ENCODE measurements around the gene TMC1. TPM values are rescaled to one million over a fixed set of nuclear protein-coding genes. Genes with fewer than 3 reads are reported as not detected.

Gene TMC1
- total and polyA plus RNA-seq, 10 of the 15 experiments (the other 5 are each of a cell fraction or from before 2014, with no cell fraction given), result 0.06 to 0.94 (median 0.40) TPM; not detected in 1

DNA sequence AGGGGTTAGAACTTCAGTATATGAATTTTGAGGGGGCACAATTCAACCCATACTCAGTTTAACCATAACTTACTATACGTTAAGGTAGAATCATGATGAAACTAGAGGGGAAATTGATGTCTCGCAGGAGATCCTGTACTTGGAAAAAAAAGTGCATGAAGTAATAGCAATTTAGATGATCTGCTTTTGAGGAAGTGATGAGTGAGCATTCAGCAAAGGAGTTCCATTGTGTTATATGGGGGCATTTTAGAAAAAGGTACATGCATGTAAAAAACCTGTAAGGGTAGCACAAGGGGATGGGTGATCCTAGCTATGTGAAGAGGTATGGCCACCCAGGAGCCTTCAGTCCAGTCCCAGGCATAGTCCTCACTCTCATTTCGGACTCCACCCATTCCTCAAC, 14.8 kb upstream of the TMC1 start:
- WGBS (ENCODE audit: insufficient coverage, insufficient replicate concordance, low lambda C conversion rate, missing lambda C conversion rate), result 56% methylated on average over 3 of the region's 3 CpGs
- BruUV-seq (replicated peaks), result no TSS peak
- POLR2A ChIA-PET, result no interaction called here

DNA sequence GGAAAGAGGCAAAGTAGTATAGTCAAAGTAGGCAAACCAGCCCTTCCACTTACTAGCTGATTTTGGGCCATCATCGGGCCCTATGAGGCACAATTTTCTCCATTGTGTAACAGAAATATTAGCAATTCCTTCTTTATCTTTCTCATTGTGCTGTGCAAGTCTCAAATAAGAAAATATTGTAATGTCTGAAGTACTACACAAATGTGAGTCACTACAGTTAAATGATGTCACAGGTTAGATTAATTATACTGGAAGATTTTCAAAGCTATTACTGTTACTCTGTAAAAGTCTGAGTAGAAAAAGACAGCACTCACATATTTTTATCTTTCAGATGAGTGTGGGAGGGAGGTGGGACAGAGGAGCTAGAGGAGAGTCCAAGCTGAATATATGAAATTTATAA, 12.4 kb upstream of the TMC1 start:
- ChIA-PET SMC1A (ENCODE audit: uncharacterized antibody, unreplicated experiment) (interaction anchor here (0.6 to 3.8 kb wide), 17 partner anchors 10 to 216 kb away, joined by 3 to 24 read pairs (median 6); partner anchors contain the start of gene ZFAND5), POLR2A (interaction anchor here (0.8 to 1.8 kb wide), 11 partner anchors 18 to 143 kb away, joined by 3 to 11 read pairs (median 4); partner anchors contain the start of gene ZFAND5), CTCF (interaction anchor here (0.6 to 2.5 kb wide), 10 partner anchors 8 to 66 kb away, joined by 3 to 13 read pairs (median 3); no protein-coding TSS in a partner anchor), RAD21 (ENCODE audit: unreplicated experiment) (interaction anchor here (0.7 to 2.6 kb wide), 22 partner anchors 9 to 230 kb away, joined by 3 to 30 read pairs (median 4); partner anchors contain the start of gene ZFAND5)
- peak overlapping the region; percentile 90 for H2AFZ ChIP-seq (ENCODE audit: control insufficient read depth, low read depth, low read length)
- 0% methylated on average over 1 of the region's 1 CpG for WGBS (ENCODE audit: insufficient coverage, insufficient replicate concordance, low lambda C conversion rate, missing lambda C conversion rate)
- H3K4me3 ChIP-seq, result no peak overlapping the region
- TF ChIP-seq NBN (IDR thresholded peaks at IDR 0.05) (no peak), HDAC2 (IDR thresholded peaks at IDR 0.05) (no peak), ATF7 (IDR thresholded peaks at IDR 0.05; ENCODE audit: low read depth) (0 out of 2 replicates have a peak, but pooled peaks have one; percentile 10)
- no peaks in the 10 kb centered on the region for H3K27me3 ChIP-seq (replicated peaks in 1 of 2; ENCODE audit: control insufficient read depth in 2 of 2, insufficient read depth in 2 of 2, low read length in 1 of 2)
- peak overlapping the region; percentile 50; the same call in 1 of the 2 replicates for H3K4me2 ChIP-seq (ENCODE audit: control insufficient read depth, insufficient read depth)
- intact Hi-C loops (cut with micrococcal nuclease; ENCODE audit: unreplicated experiment), result no loop called here
- H3K36me3 ChIP-seq (ENCODE audit: control insufficient read depth in 2 of 2, insufficient read depth in 2 of 2, low read length in 1 of 2), result no peaks in the 10 kb centered on the region
- FAIRE-seq (no peak), DNase-seq (ENCODE audit: low read depth, low spot score) (no peak), ATAC-seq (peak; percentile 63)
- in situ Hi-C loops (cut with MboI), result no loop called here
- no peak overlapping the region for H3K9ac ChIP-seq (ENCODE audit: control insufficient read depth, insufficient read depth, low read length)
- no peaks in the 10 kb centered on the region for H4K20me1 ChIP-seq (ENCODE audit: control insufficient read depth, insufficient read depth)
- BruUV-seq (replicated peaks), result no TSS peak
- no peaks in the 10 kb centered on the region for H3K79me2 ChIP-seq (ENCODE audit: control insufficient read depth, insufficient read depth, low read length)
- no peaks in the 10 kb centered on the region; the same call in 1 of the 3 replicates for H3K9me3 ChIP-seq (replicated peaks; ENCODE audit: control insufficient read depth, insufficient read depth, low read length)
- peaks cover 14% of the 10 kb centered on the region for H3K4me1 ChIP-seq (ENCODE audit: control insufficient read depth, insufficient read depth, low read length)
- peak overlapping the region; percentile 88; the same call in 1 of the 2 replicates for H3K27ac ChIP-seq (ENCODE audit: control insufficient read depth, insufficient read depth)

More for the DNA sequence above, 14.8 kb upstream of the TMC1 start:
- Histone ChIP-seq H3K27ac (ENCODE audit: control insufficient read depth, insufficient read depth) (no peak overlapping the region), H3K4me3 (no peak overlapping the region), H2AFZ (ENCODE audit: control insufficient read depth, low read depth, low read length) (no peak overlapping the region), H4K20me1 (ENCODE audit: control insufficient read depth, insufficient read depth) (no peaks in the 10 kb centered on the region), H3K4me2 (ENCODE audit: control insufficient read depth, insufficient read depth) (no peak overlapping the region), H3K79me2 (ENCODE audit: control insufficient read depth, insufficient read depth, low read length) (no peaks in the 10 kb centered on the region), H3K36me3 (ENCODE audit: control insufficient read depth in 2 of 2, insufficient read depth in 2 of 2, low read length in 1 of 2) (no peaks in the 10 kb centered on the region), H3K27me3 (replicated peaks in 1 of 2; ENCODE audit: control insufficient read depth in 2 of 2, insufficient read depth in 2 of 2, low read length in 1 of 2) (no peaks in the 10 kb centered on the region), H3K4me1 (ENCODE audit: control insufficient read depth, insufficient read depth, low read length) (peaks cover 14% of the 10 kb centered on the region), H3K9ac (ENCODE audit: control insufficient read depth, insufficient read depth, low read length) (no peak overlapping the region), H3K9me3 (replicated peaks; ENCODE audit: control insufficient read depth, insufficient read depth, low read length) (no peaks in the 10 kb centered on the region; the same call in 1 of the 3 replicates)
- FAIRE-seq (no peak), ATAC-seq (no peak), DNase-seq (ENCODE audit: low read depth, low spot score) (no peak)
- ChIA-PET RAD21 (ENCODE audit: unreplicated experiment) (no interaction called here), CTCF (no interaction called here), SMC1A (ENCODE audit: uncharacterized antibody, unreplicated experiment) (interaction anchor here (3.8 kb wide), 1 partner anchor 63 kb away, joined by 21 read pairs; no protein-coding TSS in a partner anchor)
- intact Hi-C loops (cut with micrococcal nuclease; ENCODE audit: unreplicated experiment), result no loop called here
- in situ Hi-C loops (cut with MboI), result no loop called here
- TF ChIP-seq SPI1 (IDR thresholded peaks at IDR 0.05; ENCODE audit: borderline replicate concordance, insufficient read depth, low read depth, low read length), result 0 out of 2 replicates have a peak, but pooled peaks have one; percentile 38
- TF ChIP-seq FOXM1 (IDR thresholded peaks at IDR 0.05; ENCODE audit: low read depth, low read length), result no peak

Data from GM12878 (cell line).